ENCODE data around the gene CYP2A7. TPM values are rescaled to one million over a fixed set of nuclear protein-coding genes. Genes with fewer than 3 reads are reported as not detected.
"Not testable (repeated sequence)": the region's sequence is repeated elsewhere in the genome, so short reads cannot be mapped to it uniquely, and the experiment has no call there.

CYP2A7 gene
- total and polyA plus RNA-seq, 2 donors, result 0.49 TPM; not detected in 1

DNA sequence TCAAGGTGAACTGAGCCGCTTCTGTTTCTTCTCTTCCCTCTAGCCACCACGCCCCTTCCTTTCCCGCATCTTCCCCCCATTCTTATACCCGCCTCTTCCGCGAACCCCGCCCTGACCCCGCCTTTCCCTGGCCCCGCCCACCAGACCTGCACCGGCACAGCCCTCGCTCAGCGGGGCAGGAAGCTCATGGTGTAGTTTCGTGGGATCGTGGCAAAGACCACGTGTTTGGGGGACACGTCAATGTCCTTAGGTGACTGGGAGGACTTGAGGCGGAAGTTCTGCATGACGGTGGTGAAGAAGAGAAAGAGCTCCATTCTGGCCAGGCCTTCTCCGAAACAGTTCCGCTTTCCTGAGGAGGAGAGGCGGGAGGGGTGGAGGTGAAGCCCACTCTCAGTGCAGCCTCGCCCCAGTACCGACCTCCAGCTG lies 6.5 kb downstream of the CYP2A7 start:
- not testable (repeated sequence) for H3K4me1 ChIP-seq (ENCODE audit: insufficient read depth); H3K27ac ChIP-seq (ENCODE audit: low read depth); H3K36me3 ChIP-seq (ENCODE audit: insufficient read depth); H3K4me3 ChIP-seq (ENCODE audit: low read depth, low read length); DNase-seq (ENCODE audit: extremely low spot score)
- WGBS, result 4% methylated on average over 19 of the region's 23 CpGs

DNA sequence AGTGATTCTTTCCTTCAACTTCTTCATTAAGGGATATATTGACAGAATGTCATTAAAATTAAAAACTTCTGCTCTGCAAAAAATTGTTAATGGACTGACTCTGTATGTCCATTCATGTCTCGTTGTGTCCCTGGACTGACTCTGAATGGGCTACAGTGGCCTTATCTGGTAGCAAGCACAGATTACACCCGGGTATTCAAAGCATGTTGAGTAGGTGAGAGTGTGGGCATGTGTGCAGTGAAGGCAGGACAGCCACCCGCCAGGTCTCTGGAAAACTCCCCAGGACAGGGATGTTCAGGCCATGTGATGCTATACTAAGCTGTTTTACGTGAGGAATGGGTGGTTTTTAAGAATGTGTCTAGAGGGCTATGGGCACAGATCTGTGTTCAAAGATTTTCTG lies 7.2 kb downstream of the CYP2A7 start:
- WGBS, result 79% methylated on average over 2 of the region's 4 CpGs
- not testable (repeated sequence) for DNase-seq (ENCODE audit: extremely low spot score); H3K4me3 ChIP-seq (ENCODE audit: low read depth, low read length); H3K36me3 ChIP-seq (ENCODE audit: insufficient read depth); H3K27ac ChIP-seq (ENCODE audit: low read depth); H3K4me1 ChIP-seq (ENCODE audit: insufficient read depth)

DNA sequence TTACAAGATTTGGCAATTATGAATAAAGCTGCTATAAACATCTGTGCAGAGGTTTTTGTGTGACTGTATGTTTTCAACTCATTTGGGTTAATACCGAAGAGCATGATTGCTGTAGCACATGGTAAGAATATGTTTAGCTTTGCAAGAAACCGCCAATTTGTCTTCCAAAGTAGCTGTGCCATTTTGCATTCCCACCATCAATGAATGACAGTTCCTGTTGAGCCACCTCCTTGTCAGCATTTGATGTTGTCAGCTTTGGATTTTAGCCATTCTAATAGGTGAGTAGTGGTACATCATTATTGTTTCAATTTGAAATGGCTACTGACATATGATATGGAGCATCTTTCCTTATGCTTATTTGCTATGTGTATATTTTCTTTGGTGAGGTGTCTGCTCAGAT lies 8.2 kb downstream of the CYP2A7 start:
- not testable (repeated sequence) for H3K27ac ChIP-seq (ENCODE audit: low read depth); H3K36me3 ChIP-seq (ENCODE audit: insufficient read depth); H3K4me1 ChIP-seq (ENCODE audit: insufficient read depth); H3K4me3 ChIP-seq (ENCODE audit: low read depth, low read length); DNase-seq (ENCODE audit: extremely low spot score)
- WGBS, result 86% methylated on average over 2 of the region's 2 CpGs

DNA sequence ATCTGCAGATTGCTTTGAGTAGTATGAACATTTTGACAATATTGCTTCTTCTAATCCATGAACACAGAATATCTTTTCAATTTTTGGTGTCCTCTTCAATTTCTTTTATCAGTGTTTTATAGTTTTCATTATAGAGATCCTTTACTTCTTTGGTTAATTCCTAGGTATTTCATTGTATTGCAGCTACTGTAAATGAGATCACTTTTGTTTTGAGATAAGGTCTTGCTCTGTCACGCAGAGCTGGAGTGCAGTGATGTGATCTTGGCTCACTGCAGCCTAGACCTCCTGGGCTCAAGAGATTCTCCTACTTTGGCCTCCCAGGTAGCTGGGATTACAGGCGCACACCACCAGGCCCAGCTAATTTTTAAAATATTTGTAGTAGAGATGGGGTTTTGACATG lies 9.8 kb downstream of the CYP2A7 start:
- 72% methylated on average over 2 of the region's 2 CpGs for WGBS
- no peak overlapping the region for H3K27ac ChIP-seq (ENCODE audit: low read depth)
- H3K4me3 ChIP-seq (ENCODE audit: low read depth, low read length), result no peak overlapping the region

DNA sequence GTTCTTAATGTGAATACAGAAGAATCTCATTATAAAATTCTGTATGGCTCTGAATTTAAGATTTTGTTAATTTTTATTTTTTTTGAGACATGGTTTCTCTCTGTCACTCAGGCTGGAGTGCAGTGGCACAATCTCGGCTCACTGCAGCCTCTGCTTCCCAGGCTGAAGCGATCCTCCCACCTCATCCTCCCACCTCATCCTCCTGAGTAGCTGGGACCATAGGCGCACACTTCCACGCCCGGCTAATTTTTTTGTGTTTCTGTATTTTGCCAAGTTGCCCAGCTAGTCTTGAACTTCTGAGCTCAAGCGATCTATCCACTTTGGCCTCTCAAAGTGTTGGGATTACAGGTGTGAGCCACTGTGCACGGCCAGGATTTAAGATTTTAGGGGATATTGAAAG lies 14.3 kb downstream of the CYP2A7 start:
- Histone ChIP-seq H3K4me1 (ENCODE audit: insufficient read depth) (no peaks in the 10 kb centered on the region), H3K4me3 (ENCODE audit: low read depth, low read length) (no peak overlapping the region), H3K36me3 (ENCODE audit: insufficient read depth) (no peaks in the 10 kb centered on the region), H3K27ac (ENCODE audit: low read depth) (no peak overlapping the region)
- WGBS, result 87% methylated on average over 7 of the region's 7 CpGs
- DNase-seq (ENCODE audit: extremely low spot score), result no peak

More for the DNA sequence above, 9.8 kb downstream of the CYP2A7 start:
- DNase-seq (ENCODE audit: extremely low spot score), result no peak
- Histone ChIP-seq H3K36me3 (ENCODE audit: insufficient read depth) (no peaks in the 10 kb centered on the region), H3K4me1 (ENCODE audit: insufficient read depth) (no peaks in the 10 kb centered on the region)

DNA sequence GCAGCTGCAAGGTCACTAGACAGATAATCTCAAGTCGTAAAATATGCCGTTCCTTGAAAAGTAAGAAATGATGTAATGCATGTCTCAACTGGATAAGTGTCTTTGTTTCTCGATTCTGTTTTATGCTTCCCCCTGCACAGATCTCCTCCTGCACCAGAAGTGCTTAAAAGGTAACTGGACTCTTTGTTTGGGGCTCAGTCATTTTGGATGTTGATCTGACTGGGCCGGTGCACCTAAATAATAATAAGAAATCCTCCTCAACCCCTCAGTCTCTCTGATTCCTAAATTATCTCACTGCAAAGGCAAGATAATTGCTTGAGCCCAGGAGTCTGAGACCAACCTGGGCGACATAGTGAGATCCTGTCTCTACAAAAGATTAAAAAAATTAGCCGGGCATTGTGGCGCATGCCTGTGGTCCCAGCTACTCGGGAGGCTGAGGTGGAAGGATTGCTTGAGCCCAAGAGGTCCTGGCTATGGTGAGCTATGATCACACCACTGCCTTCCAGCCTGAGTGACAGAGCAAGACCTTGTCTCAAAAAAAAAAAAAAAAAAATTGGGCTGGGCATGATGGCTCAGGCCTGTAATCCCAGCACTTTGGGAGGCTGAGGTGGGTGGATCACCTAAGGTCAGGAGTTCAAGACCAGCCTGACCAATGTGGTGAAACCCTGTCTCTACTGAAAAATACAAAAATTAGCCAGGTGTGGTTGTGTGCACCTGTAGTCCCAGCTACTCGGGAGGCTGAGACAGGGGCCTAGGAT lies 17.1 kb downstream of the CYP2A7 start:
- DNase-seq (ENCODE audit: extremely low spot score); H3K4me1 ChIP-seq (ENCODE audit: insufficient read depth); H3K4me3 ChIP-seq (ENCODE audit: low read depth, low read length); H3K36me3 ChIP-seq (ENCODE audit: insufficient read depth); H3K27ac ChIP-seq (ENCODE audit: low read depth): not testable (repeated sequence)
- 40% methylated on average over 9 of the region's 9 CpGs for WGBS

DNA sequence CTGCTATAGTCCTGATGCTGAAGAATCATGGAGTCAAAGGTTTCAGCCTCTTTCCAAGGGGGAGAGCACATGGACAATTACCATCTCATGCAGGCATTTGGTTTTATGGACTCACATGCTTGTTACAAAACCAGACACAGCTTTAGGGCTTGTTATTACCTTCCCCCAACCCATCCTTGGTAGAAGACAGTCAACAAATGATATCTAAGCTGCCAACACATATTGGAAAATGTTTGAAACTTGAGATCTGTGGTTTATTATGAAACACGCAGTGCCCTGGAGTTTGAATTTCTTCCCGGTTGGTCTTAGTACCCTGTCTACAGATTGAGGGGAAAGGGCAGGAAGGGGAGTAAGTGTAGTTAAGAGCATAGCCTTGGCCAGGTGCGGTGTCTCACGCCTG lies 19.2 kb downstream of the CYP2A7 start:
- DNase-seq (ENCODE audit: extremely low spot score), result no peak
- WGBS, result 66% methylated on average over 4 of the region's 4 CpGs
- H3K27ac ChIP-seq (ENCODE audit: low read depth), result no peak overlapping the region
- no peak overlapping the region for H3K4me3 ChIP-seq (ENCODE audit: low read depth, low read length)
- H3K4me1 ChIP-seq (ENCODE audit: insufficient read depth), result no peaks in the 10 kb centered on the region
- H3K36me3 ChIP-seq (ENCODE audit: insufficient read depth), result no peaks in the 10 kb centered on the region

DNA sequence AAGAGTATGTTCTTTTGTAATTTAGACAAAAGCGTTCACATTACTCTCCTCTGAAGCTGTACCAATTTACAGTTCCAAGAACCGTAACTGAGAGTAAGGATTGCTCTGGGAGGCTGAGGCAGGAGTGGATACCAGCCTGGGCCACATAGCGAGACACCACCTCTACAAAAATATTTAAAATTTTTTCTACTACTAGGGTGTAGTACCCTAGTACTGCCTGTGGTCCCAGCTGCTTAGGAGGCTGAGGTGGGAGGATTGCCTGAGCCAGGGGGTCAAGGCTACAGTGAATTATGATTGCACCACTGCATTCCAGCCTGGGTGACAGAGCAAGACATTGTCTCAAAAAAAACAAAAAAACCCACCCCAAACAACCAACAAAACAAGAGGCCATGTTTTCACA lies 19.7 kb downstream of the CYP2A7 start:
- Histone ChIP-seq H3K36me3 (ENCODE audit: insufficient read depth) (no peaks in the 10 kb centered on the region), H3K4me1 (ENCODE audit: insufficient read depth) (no peaks in the 10 kb centered on the region), H3K27ac (ENCODE audit: low read depth) (no peak overlapping the region), H3K4me3 (ENCODE audit: low read depth, low read length) (no peak overlapping the region)
- 96% methylated on average over 3 of the region's 3 CpGs for WGBS
- no peak for DNase-seq (ENCODE audit: extremely low spot score)

DNA sequence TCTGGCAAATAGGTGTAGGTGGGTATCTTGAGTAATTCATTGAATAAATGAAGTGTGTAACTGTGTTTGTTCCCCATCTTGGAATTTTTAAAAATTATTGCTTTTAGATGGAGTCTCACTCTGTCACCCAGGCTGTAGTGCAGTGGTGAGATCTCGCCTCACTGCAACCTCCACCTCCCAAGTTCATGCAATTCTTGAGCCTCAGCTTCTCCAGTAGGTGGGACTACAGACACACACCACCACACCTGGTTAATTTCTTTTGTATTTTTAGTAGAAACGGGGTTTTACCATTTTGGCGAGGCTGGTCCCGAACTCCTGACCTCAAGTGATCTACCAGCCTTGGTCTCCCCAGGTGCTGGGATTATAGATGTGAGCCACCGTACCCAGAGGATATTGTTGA lies 23.9 kb downstream of the CYP2A7 start:
- WGBS, result 86% methylated on average over 5 of the region's 5 CpGs
- Histone ChIP-seq H3K4me3 (ENCODE audit: low read depth, low read length) (no peak overlapping the region), H3K36me3 (ENCODE audit: insufficient read depth) (no peaks in the 10 kb centered on the region), H3K4me1 (ENCODE audit: insufficient read depth) (no peaks in the 10 kb centered on the region), H3K27ac (ENCODE audit: low read depth) (no peak overlapping the region)
- no peak for DNase-seq (ENCODE audit: extremely low spot score)

DNA sequence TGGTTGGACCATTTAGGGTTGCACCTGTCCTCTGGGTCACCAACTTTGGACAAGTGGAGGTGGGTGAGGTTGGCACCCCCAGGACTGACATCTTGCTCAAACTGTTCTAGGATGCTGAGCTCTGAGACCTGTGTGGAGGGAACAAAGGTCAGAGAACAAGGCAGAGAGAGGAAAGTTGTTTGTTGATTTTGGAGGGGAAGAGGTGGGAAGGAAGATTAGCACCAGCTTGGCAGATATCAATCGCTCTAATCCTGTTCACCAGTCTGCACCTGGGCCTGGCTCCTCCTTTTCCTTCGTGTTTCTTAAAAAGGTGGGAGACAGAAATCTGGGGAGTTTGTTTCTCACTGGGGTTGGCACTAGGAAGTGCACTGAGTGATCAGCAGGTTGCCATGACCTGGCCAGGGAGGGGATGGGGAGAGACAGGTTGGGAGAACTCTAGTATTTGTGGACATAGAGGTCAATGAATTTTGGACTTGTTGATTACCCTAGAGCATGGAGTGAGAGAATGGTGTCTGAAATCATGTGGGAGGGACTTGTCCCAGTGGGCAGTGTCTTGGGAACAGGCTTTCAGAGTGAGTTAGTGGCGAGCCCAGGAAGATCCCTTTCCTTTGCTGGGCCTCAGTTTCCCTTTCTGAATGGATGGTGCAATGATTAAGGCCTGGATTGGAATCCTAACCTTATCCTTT lies 29.4 kb downstream of the CYP2A7 start:
- 65% methylated on average over 2 of the region's 3 CpGs for WGBS
- not testable (repeated sequence) for DNase-seq (ENCODE audit: extremely low spot score); H3K4me1 ChIP-seq (ENCODE audit: insufficient read depth); H3K27ac ChIP-seq (ENCODE audit: low read depth); H3K36me3 ChIP-seq (ENCODE audit: insufficient read depth); H3K4me3 ChIP-seq (ENCODE audit: low read depth, low read length)

DNA sequence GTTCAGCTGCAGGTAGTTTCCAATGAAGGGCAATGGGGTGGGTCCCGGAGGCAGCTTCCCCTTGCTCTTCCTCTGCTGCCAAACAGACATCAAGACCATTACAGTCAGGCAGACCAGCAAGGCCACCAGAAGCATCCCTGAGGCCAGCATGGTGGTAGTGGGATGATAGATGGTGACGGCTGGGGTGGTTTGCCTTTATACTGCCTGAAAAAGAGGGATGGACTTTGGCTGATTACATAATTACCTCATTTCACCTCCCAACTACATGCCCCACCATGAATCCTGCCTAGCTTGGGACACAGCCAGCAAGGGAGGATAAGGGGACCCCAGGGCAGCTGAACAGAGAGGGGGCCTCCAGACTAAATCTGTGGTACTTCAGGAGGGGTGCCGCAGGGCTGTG lies 31.8 kb downstream of the CYP2A7 start, which contains the start of gene CYP2A6:
Gene CYP2A6 (minus strand): TSS at position 171 of the 400 bp plus-strand sequence. CDS start 21 bp downstream, at position 150.
- not testable (repeated sequence) for DNase-seq (ENCODE audit: extremely low spot score); H3K4me3 ChIP-seq (ENCODE audit: low read depth, low read length); H3K27ac ChIP-seq (ENCODE audit: low read depth); H3K36me3 ChIP-seq (ENCODE audit: insufficient read depth); H3K4me1 ChIP-seq (ENCODE audit: insufficient read depth)
- 84% methylated on average over 3 of the region's 3 CpGs for WGBS

DNA sequence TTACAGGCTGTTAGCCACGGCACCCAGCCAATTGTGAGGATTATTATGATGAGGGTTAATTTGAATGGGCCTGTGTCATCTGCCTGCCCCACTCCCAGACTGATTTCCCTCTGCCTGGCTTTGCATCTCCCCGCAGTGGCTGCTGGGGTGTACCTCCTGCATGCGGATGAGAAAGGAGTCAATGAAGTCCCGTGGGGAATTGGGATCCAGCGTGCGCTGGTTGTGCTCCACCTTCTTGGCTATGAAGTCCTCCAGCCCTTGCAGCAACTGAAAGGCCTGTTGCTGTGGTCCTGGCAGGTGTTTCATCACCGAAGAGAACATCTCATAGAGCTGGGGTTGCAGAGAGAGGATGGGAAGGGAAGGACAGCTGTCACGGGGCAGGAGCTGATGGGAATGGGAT lies 35.3 kb downstream of the CYP2A7 start:
- 86% methylated on average over 8 of the region's 8 CpGs for WGBS
- not testable (repeated sequence) for H3K4me1 ChIP-seq (ENCODE audit: insufficient read depth); H3K4me3 ChIP-seq (ENCODE audit: low read depth, low read length); DNase-seq (ENCODE audit: extremely low spot score); H3K27ac ChIP-seq (ENCODE audit: low read depth); H3K36me3 ChIP-seq (ENCODE audit: insufficient read depth)

DNA sequence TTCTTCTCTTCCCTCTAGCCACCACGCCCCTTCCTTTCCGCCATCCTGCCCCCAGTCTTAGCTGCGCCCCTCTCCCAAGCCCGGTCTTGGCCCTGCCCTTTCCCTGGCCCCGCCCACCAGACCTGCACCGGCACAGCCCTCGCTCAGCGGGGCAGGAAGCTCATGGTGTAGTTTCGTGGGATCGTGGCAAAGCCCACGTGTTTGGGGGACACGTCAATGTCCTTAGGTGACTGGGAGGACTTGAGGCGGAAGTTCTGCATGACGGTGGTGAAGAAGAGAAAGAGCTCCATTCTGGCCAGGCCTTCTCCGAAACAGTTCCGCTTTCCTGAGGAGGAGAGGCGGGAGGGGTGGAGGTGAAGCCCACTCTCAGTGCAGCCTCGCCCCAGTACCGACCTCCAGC lies 38.4 kb downstream of the CYP2A7 start:
- WGBS, result 10% methylated on average over 16 of the region's 19 CpGs
- not testable (repeated sequence) for H3K36me3 ChIP-seq (ENCODE audit: insufficient read depth); H3K4me1 ChIP-seq (ENCODE audit: insufficient read depth); DNase-seq (ENCODE audit: extremely low spot score); H3K27ac ChIP-seq (ENCODE audit: low read depth); H3K4me3 ChIP-seq (ENCODE audit: low read depth, low read length)

DNA sequence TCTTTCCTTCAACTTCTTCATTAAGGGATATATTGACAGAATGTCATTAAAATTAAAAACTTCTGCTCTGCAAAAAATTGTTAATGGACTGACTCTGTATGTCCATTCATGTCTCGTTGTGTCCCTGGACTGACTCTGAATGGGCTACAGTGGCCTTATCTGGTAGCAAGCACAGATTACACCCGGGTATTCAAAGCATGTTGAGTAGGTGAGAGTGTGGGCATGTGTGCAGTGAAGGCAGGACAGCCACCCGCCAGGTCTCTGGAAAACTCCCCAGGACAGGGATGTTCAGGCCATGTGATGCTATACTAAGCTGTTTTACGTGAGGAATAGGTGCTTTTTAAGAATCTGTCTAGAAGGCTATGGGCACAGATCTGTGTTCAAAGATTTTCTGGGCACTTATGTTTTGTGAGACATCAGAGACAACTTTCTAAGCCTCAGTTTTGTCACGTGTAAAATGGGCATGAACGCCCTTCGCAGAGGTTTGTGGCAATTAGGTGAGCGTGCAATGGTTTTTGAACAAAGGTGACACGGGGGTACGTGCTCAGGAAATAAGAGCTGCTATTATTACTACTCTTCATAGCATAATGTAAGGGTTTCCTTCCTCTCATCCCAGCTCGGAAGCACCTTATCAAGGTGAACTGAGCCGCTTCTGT lies 38.9 kb downstream of the CYP2A7 start:
- DNase-seq (ENCODE audit: extremely low spot score); H3K36me3 ChIP-seq (ENCODE audit: insufficient read depth); H3K27ac ChIP-seq (ENCODE audit: low read depth); H3K4me1 ChIP-seq (ENCODE audit: insufficient read depth); H3K4me3 ChIP-seq (ENCODE audit: low read depth, low read length): not testable (repeated sequence)
- WGBS, result 53% methylated on average over 9 of the region's 12 CpGs
